GM12872 (cell line): ENCODE measurements around the gene GALM.

ENCODE experiments used
- CTCF ChIP-seq: IDR thresholded peaks from 3 replicates; pipeline ENCODE4 v1.5.1; 2011; ENCODE audit warnings: low read depth, mild to moderate bottlenecking, low read length, moderate library complexity; ENCODE audit not compliant: insufficient read depth

Gene GALM

GRCh38 chr2:38706846-38707345 lies 41.0 kb downstream of the GALM start:
- TF ChIP-seq CTCF = no peak

- no peak for TF ChIP-seq CTCF
These were observed 43.1 kb downstream of the GALM start for GRCh38 chr2:38708900-38709566.

- TF ChIP-seq CTCF = no peak
These were observed 43.8 kb downstream of the GALM start for GRCh38 chr2:38709567-38710194.

- TF ChIP-seq CTCF = no peak
These were observed 45.6 kb downstream of the GALM start for GRCh38 chr2:38711558-38711957.

- no peak for TF ChIP-seq CTCF
These were observed 46.5 kb downstream of the GALM start for GRCh38 chr2:38712413-38712812.

GRCh38 chr2:38712871-38713270 lies 47.0 kb downstream of the GALM start:
- TF ChIP-seq CTCF = no peak

- TF ChIP-seq CTCF = no peak
These were observed 47.4 kb downstream of the GALM start for GRCh38 chr2:38713338-38713737.
